Pulmonary artery endothelial cell (primary cell): ENCODE results near the gene TWF1. TPM values are rescaled to one million over a fixed set of nuclear protein-coding genes. Genes with fewer than 3 reads are reported as not detected.

Experiments used
- total RNA-seq: library from RNA; depleted of rRNA; stranded (reverse); fragments of >200 nt; gene quantifications from 2 replicates; pipeline ENCODE4 v1.2.3, GENCODE V29; 2014

Gene TWF1
- total RNA-seq, 1 donor from 2014 or later: 119 TPM

Other genes with a start within 250 kb of the TWF1 start
- 15.1 and 23.8 TPM in 2 replicates for gene PUS7L, start 47.5 kb downstream of the TWF1 start, total RNA-seq
- gene IRAK4, start 47.4 kb downstream of the TWF1 start, total RNA-seq: 13.1 and 19.0 TPM in 2 replicates
- 1.9 and 2.6 TPM in 2 replicates for gene TMEM117, start 29.8 kb upstream of the TWF1 start, total RNA-seq